Measurements from ENCODE around the gene TMEM145. TPM values are rescaled to one million over a fixed set of nuclear protein-coding genes. Genes with fewer than 3 reads are reported as not detected.

TMEM145 gene
- total RNA-seq, 1 experiment from 2014 or later = 1.5 TPM

DNA sequence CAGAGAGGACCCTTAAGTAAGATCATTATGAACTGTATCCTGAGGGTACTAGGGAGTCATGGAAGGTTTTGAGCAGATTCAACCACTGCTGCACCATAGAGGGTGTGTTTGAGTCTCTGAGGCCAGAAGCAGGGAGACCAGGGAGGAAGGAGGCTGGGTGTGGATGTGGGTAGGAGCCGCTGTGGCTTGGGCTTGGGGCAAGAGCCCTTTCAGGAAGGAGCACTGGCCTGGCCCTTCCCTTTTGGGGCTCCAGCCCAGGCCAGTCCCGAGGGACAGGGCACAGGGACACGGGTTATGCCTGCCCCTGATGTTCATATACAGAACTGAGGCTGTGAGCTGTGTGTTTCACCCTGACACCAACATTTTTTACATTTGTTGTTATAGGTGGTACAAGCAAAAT is 36.8 kb upstream of the TMEM145 start:
- Mint-ChIP-seq H3K9me3 (ENCODE audit: low read depth, unreplicated experiment) (no peaks in the 10 kb centered on the region), H3K4me3 (ENCODE audit: low read depth, unreplicated experiment) (no peak overlapping the region), H3K27me3 (ENCODE audit: unreplicated experiment) (no peaks in the 10 kb centered on the region), H3K27ac (ENCODE audit: unreplicated experiment) (no peak overlapping the region), H3K4me1 (ENCODE audit: low read depth, unreplicated experiment) (peaks cover 29% of the 10 kb centered on the region), H3K36me3 (ENCODE audit: insufficient read depth, unreplicated experiment) (peaks cover 37% of the 10 kb centered on the region)
- CTCF ChIA-PET = no interaction called here
- intact Hi-C loops (cut with micrococcal nuclease; ENCODE audit: unreplicated experiment) = no loop called here
- no peak for DNase-seq
- BruUV-seq (replicated peaks) = no TSS peak
- TF ChIP-seq, protein P1, sequence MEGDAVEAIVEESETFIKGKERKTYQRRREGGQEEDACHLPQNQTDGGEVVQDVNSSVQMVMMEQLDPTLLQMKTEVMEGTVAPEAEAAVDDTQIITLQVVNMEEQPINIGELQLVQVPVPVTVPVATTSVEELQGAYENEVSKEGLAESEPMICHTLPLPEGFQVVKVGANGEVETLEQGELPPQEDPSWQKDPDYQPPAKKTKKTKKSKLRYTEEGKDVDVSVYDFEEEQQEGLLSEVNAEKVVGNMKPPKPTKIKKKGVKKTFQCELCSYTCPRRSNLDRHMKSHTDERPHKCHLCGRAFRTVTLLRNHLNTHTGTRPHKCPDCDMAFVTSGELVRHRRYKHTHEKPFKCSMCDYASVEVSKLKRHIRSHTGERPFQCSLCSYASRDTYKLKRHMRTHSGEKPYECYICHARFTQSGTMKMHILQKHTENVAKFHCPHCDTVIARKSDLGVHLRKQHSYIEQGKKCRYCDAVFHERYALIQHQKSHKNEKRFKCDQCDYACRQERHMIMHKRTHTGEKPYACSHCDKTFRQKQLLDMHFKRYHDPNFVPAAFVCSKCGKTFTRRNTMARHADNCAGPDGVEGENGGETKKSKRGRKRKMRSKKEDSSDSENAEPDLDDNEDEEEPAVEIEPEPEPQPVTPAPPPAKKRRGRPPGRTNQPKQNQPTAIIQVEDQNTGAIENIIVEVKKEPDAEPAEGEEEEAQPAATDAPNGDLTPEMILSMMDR (IDR thresholded peaks at IDR 0.05; ENCODE audit: unreplicated experiment) = no peak

DNA sequence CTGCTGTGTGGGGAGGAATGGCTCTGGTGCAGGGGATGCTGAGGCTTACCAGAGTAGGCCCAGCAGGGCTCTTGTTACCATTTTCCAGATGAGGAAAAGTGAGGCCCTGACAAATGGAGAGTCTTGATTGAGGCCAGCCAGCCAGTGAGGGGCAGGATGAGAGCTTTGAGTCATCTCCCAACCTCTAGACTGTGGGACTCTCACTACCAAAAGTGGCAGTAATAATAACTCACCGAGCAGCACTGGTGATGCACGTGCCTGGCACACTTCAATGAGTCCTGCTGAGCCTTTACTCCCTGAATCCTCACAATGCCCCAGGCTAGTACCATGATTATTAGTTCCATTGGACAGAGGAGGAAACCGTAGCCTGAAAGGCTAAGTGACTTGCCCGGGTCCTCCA is 36.3 kb upstream of the TMEM145 start:
- no peaks in the 10 kb centered on the region for H3K27me3 Mint-ChIP-seq (ENCODE audit: unreplicated experiment)
- intact Hi-C loops (cut with micrococcal nuclease; ENCODE audit: unreplicated experiment) = no loop called here
- no peak overlapping the region for H3K27ac Mint-ChIP-seq (ENCODE audit: unreplicated experiment)
- no peaks in the 10 kb centered on the region for H3K9me3 Mint-ChIP-seq (ENCODE audit: low read depth, unreplicated experiment)
- TF ChIP-seq, protein P1 (IDR thresholded peaks at IDR 0.05; ENCODE audit: unreplicated experiment) = no peak
- DNase-seq = no peak
- no TSS peak for BruUV-seq (replicated peaks)
- H3K4me3 Mint-ChIP-seq (ENCODE audit: low read depth, unreplicated experiment) = no peak overlapping the region
- peaks cover 29% of the 10 kb centered on the region for H3K4me1 Mint-ChIP-seq (ENCODE audit: low read depth, unreplicated experiment)
- H3K36me3 Mint-ChIP-seq (ENCODE audit: insufficient read depth, unreplicated experiment) = peaks cover 37% of the 10 kb centered on the region
- CTCF ChIA-PET = interaction anchor here (0.6 to 1.0 kb wide), 2 partner anchors 13 to 32 kb away, joined by 3 read pairs; no protein-coding TSS in a partner anchor

DNA sequence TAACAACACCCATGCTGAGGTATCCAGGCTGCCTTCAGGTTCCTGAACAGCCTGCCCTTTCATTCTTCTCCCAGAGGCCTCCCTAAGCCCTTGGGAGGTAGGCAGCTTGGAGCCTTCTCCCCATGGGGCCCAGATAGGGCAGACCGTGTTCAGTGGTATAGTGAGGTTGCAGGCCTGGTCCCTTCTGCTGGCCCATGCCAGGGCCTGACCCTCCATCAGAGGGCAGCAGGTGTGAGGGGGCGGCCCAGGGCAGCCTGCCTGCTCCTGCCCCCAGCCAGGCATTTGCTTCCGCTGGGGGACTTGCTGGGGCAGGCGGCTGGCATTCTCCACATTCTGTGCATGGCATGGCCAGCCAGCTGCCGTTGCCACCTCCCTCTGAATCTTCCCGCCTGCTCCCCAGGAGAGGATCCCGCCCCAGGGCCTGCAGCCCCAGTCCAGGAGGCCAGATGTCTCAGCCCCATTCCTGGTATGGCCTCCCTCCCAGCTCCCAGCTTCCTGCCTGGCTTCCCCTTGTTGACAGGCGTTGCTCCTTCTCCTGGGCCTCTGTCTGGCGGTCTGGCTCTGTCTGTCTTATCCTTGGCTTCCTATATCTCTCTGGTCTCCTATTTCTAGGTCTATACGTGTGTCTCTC is 35.2 kb upstream of the TMEM145 start:
- intact Hi-C loops (cut with micrococcal nuclease; ENCODE audit: unreplicated experiment) = no loop called here
- Mint-ChIP-seq H3K9me3 (ENCODE audit: low read depth, unreplicated experiment) (no peaks in the 10 kb centered on the region), H3K4me3 (ENCODE audit: low read depth, unreplicated experiment) (no peak overlapping the region), H3K27ac (ENCODE audit: unreplicated experiment) (no peak overlapping the region), H3K4me1 (ENCODE audit: low read depth, unreplicated experiment) (peaks cover 29% of the 10 kb centered on the region), H3K27me3 (ENCODE audit: unreplicated experiment) (no peaks in the 10 kb centered on the region), H3K36me3 (ENCODE audit: insufficient read depth, unreplicated experiment) (peaks cover 36% of the 10 kb centered on the region)
- no peak for DNase-seq
- no TSS peak for BruUV-seq (replicated peaks)
- TF ChIP-seq, protein P1 (IDR thresholded peaks at IDR 0.05; ENCODE audit: unreplicated experiment) = no peak
- CTCF ChIA-PET = interaction anchor here (0.6 to 1.0 kb wide), 2 partner anchors 34 to 88 kb away, joined by 3 read pairs; no protein-coding TSS in a partner anchor

DNA sequence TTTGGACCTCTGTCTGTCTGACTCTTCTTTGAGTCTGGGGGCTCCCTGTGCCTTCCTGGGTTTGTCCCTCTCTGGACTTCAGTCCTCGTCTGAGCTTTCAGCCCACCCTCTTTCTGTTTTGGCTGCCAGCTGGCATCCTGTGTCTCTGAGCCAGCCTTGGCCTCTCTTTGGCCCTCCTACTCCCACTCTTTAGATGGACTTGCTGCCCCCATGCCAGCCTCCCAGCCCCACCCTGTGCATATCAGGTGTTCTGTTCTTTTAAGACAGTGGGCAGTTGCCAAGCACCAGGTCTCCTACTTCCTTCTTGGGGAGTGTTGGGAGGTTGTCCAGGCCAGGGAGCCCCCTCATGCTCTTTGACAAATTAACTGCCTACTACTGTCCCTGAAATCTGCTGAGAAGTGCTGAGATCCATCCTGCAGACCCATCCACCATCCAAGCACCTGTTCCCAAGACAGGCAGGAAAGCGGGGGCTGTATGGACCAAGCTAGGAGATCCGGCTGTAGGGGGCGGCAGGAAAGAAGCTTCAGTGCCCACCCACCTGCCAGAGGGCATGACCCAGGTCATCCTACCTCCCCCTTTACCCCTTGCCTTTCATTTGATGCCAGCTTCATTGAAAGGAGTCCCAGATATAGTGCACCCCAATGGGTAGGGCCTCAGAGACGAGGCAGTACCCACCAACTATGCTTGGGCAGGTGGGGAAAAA is 34.5 kb upstream of the TMEM145 start:
- H3K9me3 Mint-ChIP-seq (ENCODE audit: low read depth, unreplicated experiment) = no peaks in the 10 kb centered on the region
- no peaks in the 10 kb centered on the region for H3K27me3 Mint-ChIP-seq (ENCODE audit: unreplicated experiment)
- no peak overlapping the region for H3K27ac Mint-ChIP-seq (ENCODE audit: unreplicated experiment)
- intact Hi-C loops (cut with micrococcal nuclease; ENCODE audit: unreplicated experiment) = no loop called here
- DNase-seq = no peak
- H3K36me3 Mint-ChIP-seq (ENCODE audit: insufficient read depth, unreplicated experiment) = peaks cover 32% of the 10 kb centered on the region
- CTCF ChIA-PET = interaction anchor here (2.0 to 3.0 kb wide), 2 partner anchors 32 to 35 kb away, joined by 22 to 25 read pairs; no protein-coding TSS in a partner anchor
- TF ChIP-seq, protein P1 (IDR thresholded peaks at IDR 0.05; ENCODE audit: unreplicated experiment) = no peak
- H3K4me3 Mint-ChIP-seq (ENCODE audit: low read depth, unreplicated experiment) = no peak overlapping the region
- no TSS peak for BruUV-seq (replicated peaks)
- peaks cover 29% of the 10 kb centered on the region for H3K4me1 Mint-ChIP-seq (ENCODE audit: low read depth, unreplicated experiment)

All from Calu3 (cell line).